Activated CD4-positive, alpha-beta T cell treated with anti-CD3 and anti-CD28 coated beads, Interleukin-2, Interleukin-4, amounts not matched to agents 100 ng/mL and 50 ng/mL, durations not matched to agents 16 hours and 8 hours (primary cell): Measurements from ENCODE around the gene PI4KA.
"Not testable (repeated sequence)": the region's sequence is repeated elsewhere in the genome, so short reads cannot be mapped to it uniquely, and the experiment has no call there.

Experiments
- DNase-seq: peaks from one replicate; pipeline ENCODE4 v3.0.0-alpha.2; 2020; ENCODE audit warnings: low spot score

The PI4KA gene

GRCh38 chr22:20664594-20664959, 194.0 kb downstream of the PI4KA start:
- no peak for DNase-seq

DNA sequence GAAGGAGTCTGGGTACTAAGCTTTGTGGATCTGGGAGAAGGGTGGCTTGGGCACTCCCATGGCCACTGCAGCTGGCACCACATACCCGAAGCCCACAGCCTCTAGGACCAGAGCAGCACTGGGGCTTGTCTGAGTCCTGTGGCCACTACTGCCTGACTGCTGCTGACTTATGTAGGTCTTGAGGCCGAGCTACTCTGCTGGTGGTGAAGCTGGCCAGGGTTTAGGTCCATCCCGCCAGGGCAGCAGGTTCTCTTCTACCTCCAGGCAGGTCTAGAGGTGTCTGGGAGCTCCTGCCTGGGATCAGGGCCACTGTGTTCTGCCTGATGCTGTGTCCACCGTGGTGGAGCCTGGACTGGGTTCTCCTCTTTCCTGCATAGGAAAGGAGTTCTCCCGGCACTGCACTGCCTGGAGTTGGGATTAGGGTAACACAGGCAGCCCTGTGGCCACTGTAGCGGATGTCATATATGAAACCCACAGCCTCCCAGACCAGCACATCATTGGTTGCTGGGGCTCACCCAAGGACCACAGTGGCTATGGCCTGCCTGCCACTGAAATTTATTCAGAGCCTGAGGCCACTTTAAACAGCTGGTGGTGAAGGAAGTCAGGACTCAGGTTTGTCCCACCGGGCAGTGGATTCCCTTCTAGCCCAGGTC, 194.5 kb downstream of the PI4KA start:
- DNase-seq = no peak

DNA sequence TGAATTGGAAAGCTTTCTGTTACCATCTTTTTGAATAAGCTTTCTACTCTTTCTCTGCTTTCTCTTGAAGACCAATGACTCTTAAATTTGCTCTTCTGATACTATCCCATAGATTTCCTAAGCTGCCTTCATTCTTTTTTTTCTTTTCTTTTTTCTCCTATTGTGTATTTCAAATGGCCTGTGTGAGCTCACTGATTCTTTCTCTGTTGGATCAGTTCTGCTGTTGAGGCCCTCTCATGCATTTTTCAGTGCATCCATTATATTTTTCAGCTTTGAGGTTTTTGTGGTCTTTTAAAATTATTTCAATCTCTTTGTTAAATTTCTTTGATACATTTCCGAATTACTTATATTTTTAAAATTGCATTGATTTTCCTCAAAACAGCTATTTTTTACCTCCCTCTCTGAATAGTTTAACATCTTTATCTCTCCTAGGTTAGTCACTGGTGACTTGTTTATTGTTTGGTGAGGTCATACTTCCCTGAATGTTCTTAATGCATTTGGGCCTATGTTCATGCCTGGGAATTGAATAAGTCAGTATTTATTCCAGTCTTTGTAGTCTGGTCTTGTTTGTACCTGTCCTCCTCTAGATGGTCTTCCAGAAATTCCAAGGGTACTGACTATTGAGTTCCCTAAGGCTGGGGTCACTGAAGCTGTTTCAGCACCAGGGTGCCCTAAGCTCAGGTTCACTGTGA, 195.3 kb downstream of the PI4KA start:
- DNase-seq = no peak

DNA sequence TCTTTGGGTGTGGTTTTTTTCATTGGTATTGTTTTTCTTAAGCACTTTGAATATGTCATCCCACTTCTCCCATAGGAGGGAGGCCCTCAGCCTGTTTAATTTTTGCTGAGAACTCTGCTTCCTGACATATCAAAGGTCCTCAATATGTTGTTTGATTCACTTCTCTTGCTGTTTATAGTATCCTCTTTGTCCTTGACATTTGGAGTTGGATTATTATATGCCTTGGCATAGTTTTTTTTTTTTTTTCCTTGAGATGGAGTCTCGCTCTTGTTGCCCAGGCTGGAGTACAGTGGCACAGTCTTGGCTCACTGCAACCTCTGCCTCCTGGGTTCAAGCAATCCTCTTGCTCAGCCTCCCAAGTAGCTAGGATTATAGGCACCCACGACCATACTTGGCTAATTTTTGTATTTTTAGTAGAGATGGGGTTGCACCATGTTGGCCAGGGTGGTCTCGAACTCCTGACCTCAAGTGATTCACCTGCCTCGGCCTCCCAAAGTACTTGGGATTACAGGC, 196.0 kb downstream of the PI4KA start:
- not testable (repeated sequence) for DNase-seq

DNA sequence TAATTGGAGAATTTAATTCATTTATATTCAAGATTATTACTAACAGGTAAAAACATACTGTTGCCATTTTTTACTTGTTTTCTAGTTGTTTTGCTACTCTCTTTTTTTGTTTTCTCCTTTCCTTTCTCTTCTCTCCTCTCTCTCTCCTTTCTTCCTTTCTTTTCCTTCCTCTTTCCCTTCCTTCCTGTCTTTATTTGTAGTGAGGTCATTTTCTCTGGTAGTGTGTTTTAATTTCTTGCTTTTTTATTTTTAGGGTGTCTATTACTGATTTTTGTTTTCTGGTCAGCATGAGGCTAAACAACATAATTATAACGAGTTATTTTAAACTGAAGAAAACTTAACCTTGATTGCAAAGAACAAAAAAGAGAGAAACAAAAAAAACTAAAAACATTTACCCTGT, 197.1 kb downstream of the PI4KA start:
- no peak for DNase-seq

DNA sequence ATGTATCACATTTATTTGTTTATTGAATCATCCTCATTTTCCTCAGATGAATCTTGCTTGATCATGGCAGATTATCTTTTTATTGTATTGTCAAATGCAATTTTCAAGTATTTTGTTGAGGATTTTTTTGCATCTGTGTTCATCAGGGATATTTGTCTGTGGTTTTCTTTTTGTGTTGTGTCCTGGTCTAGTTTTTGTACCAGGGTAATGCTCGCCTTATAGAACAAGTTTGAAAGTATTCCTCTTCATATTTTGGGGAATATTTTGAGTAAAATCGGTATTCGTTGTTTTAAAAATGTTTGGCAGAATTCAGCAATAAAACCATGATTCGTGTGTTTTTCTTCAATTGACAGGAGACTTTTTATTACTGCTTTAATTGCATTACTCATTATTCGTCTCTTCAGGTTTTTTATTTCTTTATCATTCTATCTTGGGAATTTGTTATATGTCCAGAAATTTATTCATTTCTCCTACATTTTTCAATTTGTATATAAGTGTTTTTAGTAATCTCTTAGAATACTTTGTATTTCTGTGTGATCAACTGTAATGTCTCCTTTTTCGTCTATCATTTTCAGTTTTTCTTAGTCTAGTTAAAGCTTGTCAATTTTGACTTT, 198.1 kb downstream of the PI4KA start:
- DNase-seq = no peak

- no peak for DNase-seq
Observed at GRCh38 chr22:20659920-20660319, 198.7 kb downstream of the PI4KA start.

GRCh38 chr22:20659258-20659657, 199.4 kb downstream of the PI4KA start:
- no peak for DNase-seq

DNA sequence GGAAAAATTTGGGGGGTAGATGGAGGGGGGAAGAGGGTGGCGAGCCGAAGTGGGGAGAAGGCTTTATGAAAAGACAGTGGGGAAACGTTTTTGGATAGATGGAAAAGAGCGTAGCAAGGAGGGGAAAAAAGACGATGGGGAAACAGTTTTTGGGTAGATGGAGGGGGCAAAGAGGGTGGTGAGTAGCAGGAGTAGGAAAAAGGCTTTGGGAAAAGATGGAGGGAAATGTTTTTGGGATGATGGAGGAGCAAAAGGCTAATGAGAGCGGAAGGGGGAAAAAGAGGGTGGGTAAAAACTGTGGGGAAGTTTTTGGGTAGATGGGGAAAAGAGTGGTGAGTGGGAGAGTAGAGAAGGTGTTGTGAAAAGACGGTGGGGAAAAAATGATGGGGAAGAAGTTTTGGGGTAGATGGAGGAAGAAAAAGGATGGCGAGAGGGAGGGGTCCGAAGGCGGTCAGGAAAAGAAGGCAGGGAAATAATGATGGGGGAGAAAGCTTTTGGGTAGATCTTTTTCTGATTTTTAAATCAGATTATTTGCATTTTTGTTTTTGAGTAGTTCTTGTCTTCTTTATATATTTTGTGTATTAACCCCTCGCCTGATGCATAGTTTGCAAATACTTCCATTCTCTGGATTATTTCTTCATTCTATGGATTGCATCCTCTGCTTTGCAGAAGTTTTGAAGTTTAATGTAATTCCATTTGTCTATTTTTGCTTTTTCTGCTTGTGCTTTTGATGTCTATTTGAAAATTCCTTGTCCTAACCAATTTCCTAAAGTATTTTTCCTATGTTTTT, 200.0 kb downstream of the PI4KA start:
- no peak for DNase-seq

DNA sequence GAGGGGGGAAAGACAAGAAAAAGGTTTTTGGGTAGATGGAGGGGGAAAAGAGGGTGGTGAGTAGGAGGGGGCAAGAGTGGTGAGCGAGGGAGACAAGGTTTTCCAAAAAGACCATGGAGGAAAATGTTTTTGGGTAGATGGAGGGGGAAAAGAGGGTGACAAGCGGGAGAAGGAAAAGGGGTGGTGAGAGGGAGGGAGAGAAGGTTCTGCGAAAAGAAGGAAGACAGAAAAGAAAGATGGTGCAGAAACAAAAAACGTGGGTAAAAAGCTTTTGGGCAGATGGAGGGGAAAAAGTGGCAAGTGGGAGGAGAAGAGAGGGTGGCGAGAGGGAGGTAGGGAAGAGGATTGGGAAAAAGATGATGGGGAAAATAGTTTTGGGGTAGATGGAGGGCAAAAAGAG, 200.6 kb downstream of the PI4KA start:
- no peak for DNase-seq
